Gastrocnemius medialis (tissue), 4 donors: Measurements from ENCODE around the gene SRSF2.

Experiments used
- POLR2A ChIP-seq, 2 donors: fragments of 450-650 bp; IDR thresholded peaks; one replicate each; pipeline ENCODE4 v1.6.1; 2017; ENCODE audit warnings: antibody characterized with exemption in 2 of 2, mild to moderate bottlenecking in 2 of 2, moderate library complexity in 2 of 2
- TF ChIP-seq, protein P1 (sequence below), 5 experiments: fragments of 450-650 bp in 3 of 5; fragments of 200-600 bp in 2 of 5; sonication (generic) in 2 of 5; IDR thresholded peaks in 4 of 5; conservative IDR thresholded peaks in 1 of 5; 1 replicate in 4 of 5; 2 replicates in 1 of 5; pipeline ENCODE4 v1.5.1; 2016 to 2019; ENCODE audit warnings: antibody characterized with exemption in 5 of 5, mild to moderate bottlenecking in 3 of 5, moderate library complexity in 3 of 5

DNA sequence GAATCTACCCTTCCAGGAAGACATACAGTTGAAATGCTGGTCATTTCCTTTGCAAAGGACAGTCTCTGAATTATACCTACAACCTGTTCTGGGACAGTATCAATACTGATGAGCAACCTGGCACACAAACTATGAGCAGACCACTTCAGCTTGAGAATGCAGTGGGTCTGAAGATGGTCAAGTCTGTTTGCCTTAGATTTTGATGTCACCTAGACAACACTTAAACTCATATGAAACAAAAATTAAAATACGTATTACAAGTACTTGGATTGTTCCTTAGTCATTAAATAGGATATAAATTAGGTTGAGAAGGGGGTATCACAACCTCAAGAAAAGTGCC is 3.5 kb downstream of the SRSF2 start:
- TF ChIP-seq, protein P1, sequence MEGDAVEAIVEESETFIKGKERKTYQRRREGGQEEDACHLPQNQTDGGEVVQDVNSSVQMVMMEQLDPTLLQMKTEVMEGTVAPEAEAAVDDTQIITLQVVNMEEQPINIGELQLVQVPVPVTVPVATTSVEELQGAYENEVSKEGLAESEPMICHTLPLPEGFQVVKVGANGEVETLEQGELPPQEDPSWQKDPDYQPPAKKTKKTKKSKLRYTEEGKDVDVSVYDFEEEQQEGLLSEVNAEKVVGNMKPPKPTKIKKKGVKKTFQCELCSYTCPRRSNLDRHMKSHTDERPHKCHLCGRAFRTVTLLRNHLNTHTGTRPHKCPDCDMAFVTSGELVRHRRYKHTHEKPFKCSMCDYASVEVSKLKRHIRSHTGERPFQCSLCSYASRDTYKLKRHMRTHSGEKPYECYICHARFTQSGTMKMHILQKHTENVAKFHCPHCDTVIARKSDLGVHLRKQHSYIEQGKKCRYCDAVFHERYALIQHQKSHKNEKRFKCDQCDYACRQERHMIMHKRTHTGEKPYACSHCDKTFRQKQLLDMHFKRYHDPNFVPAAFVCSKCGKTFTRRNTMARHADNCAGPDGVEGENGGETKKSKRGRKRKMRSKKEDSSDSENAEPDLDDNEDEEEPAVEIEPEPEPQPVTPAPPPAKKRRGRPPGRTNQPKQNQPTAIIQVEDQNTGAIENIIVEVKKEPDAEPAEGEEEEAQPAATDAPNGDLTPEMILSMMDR (IDR thresholded peaks at IDR 0.05 in 4 of 5, conservative IDR thresholded peaks at IDR 0.05 in 1 of 5) = no peak
- no peak for TF ChIP-seq POLR2A (IDR thresholded peaks at IDR 0.05)
